HG03439 (cell line): Measurements from ENCODE around the gene CYP46A1.

Experiments used
- ATAC-seq: cut with Tn5 transposase; IDR thresholded peaks from one replicate; pipeline ENCODE4 v1.9.1; 2021; ENCODE audit warnings: mild to moderate bottlenecking, moderate library complexity; ENCODE audit not compliant: unreplicated experiment

The CYP46A1 gene

GRCh38 chr14:99741227-99741976 is 57.3 kb downstream of the CYP46A1 start:
- ATAC-seq, result no peak

GRCh38 chr14:99742074-99742473 is 58.0 kb downstream of the CYP46A1 start:
- no peak for ATAC-seq

DNA sequence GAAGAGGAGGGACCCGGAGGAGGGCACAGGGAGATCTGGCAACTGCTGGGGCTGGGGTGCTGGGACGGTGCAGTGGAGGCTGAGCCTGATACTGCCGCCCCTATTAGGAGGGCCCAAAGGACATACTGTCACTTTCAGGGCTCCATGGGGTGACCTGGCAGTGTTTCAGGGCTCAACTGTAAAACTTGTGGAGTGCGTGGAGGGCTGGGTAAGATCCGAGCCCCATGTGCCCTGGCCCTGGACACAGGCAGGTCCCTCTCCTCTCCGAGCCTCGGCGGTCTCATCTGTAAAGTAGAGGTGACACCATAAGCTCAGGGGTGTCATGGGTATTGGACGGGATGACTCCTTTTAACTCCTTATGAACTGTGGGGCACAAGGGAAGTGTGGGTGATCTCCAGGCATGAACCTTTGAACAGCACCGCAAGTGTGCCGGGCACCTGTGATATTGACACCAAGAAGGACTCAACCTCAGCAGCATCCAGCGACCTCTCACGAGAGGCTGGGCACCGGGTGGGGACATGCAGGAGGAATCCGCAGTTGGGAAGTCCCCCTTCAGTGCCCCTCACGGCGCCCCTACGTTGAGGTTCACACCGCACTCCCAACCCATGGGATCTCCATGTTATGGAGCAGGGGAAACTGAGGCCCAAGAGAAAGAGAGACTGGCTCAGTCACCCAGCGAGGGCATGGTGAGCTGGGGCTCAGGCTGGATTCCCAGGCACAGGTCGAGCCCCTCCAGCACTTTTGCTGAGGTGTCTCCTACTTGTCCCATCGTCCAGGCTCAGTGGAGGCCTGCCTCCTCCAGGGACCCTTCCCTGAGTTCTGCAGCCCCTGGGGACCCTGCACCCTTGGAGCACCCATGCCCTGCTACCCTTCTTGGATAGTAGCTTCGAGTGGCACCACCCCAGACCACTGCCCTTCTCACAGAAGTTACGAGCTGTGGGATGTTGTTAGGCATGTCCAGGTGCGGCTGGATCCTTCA is 58.7 kb downstream of the CYP46A1 start:
- ATAC-seq, result no peak

- no peak for ATAC-seq
Measured at GRCh38 chr14:99744199-99744872, 60.2 kb downstream of the CYP46A1 start.

DNA sequence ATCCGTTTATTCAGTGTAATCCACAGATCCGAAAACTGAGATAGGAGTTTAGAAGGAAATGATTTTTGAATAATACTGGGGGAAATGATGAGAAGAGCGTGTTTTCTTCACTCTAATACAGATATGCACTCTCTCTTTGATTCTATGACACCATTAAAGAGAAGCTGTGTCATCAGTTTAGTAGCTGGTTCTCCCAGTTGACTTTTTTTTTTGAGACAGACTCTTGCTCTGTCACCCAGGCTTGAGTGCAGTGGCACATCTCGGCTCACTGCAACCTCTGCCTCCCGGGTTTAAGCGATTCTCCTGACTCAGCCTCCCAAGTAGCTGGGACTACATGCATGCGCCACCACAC is 60.8 kb downstream of the CYP46A1 start:
- ATAC-seq, result no peak

GRCh38 chr14:99745307-99745951 is 61.3 kb downstream of the CYP46A1 start:
- no peak for ATAC-seq

DNA sequence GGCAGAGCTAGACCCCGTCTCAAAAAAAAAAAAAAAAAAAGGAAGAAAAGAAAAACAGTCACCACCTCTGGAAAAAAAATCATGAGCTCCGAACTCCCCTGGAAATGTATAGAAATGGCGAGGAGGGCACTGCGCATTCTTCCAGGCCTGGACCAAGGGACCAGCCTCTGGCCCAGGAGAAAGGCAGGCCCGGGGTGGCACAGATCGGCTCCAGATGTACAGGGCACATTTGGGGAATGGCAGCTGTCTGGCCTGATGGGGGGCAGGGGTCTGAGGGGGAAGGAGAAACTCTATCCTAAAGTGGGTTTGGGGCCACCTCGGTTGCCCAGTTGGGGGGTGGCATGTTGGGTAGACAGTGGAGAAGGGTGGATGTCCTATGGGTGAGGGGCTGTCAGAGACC is 63.1 kb downstream of the CYP46A1 start:
- ATAC-seq, result no peak

DNA sequence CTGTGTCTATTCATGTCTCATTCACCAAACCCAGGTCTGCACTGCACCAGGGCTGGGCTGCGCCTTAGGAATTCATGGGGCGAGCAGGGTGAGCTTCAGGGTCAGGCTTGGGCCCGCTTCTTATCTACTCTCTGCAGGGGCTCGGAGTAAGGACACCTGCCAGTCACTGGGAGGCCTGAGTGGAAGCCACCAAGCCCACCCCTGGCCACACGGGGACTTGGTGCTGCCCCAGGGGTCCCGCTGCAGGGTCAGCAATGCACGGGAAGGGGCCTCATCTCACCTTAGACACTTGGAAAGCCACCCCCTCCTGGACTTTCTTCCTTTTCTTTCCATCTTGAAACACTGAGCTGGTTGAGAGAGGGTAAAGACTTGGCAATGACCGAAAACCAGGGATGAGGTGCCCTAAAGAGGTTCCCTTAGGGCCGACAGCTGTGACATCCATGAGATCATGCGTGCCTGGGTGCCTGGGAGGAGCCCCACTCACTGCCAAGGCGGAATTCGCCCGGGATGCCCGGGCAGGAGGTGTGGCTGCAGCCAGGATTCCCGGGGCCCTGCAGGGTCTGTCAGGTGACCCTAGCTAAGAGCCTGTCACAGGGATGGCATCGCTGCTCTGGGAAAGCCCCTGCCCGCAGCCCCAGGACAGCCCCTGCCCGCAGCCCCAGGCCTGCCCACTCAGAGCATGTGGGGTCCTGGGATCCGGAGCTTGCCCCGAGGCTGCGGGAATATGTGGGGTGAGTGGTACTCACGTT is 63.7 kb downstream of the CYP46A1 start:
- ATAC-seq, result no peak

DNA sequence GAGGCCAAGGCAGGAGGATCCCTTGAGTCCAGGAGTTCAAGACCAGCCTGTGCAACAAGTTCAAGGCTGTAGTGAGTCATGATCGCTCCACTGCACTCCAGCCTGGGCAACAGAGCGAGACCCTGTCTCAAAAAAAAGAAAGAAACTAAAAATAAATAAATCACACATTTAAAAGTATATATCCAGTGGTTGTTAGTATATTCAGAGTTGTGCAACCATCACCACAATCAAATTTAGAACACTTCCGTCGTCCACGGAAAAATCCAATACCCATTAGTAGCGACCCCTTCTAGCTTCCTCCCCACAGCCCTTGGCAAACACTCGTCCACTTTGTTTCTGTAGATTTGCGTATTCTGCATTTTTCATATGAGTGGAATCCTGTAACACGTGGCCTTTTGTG is 64.4 kb downstream of the CYP46A1 start:
- ATAC-seq, result no peak

DNA sequence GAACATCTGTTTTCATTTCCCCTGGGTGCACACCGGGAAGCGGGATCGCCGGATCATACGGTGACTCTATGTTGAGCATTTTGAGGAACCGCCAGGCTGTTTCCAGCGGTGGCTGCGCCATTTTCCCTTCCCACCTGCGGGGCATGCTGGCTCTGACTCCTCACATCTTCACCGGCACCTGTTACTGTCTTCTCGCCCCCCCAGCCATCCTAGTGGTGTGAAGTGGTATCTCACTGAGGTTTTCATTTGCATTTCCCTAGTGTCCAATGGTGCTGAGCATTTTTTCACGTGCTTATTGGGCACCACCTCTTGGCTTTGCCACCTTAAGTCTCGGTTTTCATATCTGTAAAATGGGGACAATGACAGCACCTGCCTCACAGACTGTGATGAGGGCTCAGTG is 65.0 kb downstream of the CYP46A1 start:
- ATAC-seq, result no peak

- ATAC-seq, result no peak
Measured at GRCh38 chr14:99749763-99750715, 65.9 kb downstream of the CYP46A1 start.

DNA sequence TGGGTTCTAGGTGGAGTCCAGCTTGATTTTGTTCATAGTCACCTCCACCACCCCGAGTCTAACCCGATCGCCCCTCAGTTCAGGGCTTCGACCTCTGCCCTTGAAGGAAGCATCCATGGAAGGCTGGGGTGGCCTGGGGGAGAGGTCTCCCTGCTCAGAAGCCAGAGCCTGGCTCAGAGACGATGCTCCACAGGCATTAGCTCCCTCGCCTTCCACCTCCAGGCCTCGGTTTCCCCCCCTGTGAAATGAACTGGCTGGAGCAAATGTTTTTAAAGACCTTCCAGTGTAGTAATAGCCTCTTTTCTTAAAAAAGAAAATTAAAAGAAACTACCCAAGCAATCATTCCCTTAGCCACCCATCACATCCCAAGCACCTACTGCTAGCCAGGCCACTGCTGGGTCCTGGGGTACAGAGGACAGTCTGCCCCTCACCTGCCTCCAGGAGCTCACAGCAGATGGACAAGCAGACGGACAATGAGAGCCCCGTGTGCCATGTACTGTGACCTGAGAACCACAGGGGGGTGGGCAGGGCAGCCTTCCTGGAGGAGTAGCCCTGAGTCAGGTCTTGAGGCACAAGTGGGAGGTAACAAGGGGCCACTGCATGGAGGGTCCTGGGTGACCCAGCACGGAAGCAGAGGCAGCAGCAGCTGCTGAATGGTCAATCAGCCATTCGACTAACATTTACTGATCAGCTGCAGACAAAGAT is 66.8 kb downstream of the CYP46A1 start:
- no peak for ATAC-seq

DNA sequence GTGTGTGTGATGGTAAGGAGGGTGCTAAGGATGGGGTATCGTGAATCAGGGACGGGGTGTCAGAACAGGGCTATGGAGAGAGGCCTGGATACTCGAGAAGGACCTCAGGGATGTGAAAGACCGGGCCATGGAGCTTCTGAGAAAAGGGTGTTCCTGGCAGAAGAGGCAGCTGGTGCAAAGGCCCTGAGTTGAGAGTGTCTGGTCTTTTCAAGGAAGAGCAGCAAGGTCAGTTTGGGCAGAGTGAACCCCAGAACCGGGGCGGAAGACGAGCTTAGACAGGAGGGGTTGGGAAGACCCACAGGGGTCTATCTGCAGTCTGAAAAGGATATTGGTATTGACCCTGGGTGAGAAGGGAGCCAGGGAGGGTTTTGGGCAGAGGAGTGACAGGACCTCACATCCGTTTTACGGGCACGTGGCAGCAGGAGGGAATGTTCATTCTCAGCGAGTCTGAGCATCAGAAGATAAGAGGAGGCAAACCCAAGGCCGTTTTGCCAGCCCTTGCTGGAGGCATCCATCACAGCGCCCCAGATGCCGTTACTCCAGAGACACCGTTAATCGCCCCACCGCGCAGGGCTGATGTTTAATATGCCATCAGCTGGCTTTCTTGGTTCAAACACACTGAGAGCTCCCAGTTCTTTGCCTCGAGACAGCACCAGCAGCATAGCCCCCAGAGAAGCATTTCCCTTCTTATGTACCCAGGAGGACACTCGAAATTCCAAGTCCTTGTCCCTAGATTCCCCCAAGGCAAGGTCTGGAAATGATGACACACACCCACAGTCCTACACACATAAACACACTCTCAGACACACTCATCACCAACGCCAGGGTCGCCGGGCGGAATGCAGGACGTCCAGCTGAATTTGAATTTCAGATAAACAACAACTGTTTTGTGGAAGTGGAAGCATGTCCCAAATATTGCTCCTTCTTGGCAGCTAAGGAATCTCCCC is 67.7 kb downstream of the CYP46A1 start:
- no peak for ATAC-seq

DNA sequence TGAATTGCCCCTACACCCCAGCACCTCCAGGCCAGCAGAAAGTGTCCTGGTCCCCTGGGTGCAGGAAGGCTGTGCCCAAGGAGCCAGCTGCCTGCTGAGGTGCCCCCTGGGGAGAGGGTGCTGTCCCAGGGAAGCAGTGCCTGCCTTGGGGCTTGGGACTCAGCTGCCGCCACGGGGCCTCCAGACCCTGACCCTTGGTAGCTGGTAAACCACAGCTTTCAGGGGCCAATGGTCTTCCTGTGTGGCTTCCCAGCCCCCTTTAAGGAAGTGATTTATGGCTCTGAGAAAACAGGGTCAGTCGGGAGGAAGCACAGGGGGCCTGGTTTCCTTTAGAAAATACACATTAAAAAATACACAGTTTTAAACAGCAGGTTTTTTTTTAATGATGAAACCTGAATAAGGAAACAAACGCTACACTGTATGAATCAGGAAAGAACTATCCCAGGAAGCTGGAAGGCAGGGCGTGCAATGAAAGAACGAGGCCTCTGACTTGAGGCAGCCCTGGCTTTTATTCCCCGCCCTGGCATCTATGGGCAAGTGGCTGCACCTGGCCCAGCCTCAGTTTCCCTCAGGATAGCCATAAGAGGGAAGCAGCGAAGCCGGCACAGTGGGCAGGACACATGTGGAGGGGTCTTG is 68.5 kb downstream of the CYP46A1 start:
- ATAC-seq, result no peak

- ATAC-seq, result no peak
Measured at GRCh38 chr14:99753225-99754140, 69.4 kb downstream of the CYP46A1 start.
